A673 (cell line): Measurements from ENCODE around the gene LSR.

Source experiments
- EZH2 ChIP-seq: fragments of 200-600 bp; sonication (generic); IDR thresholded peaks from 2 replicates; pipeline ENCODE4 v1.6.1; 2017; ENCODE audit warnings: borderline replicate concordance, low read depth, mild to moderate bottlenecking, mixed read lengths, antibody characterized with exemption, low read length; ENCODE audit not compliant: poor library complexity, severe bottlenecking
- TF ChIP-seq, protein P1 (sequence below): fragments of 300-800, 200-600 bp; sonication (generic); conservative IDR thresholded peaks from 2 replicates; pipeline ENCODE4 v1.5.1; 2017; ENCODE audit warnings: low read depth, mild to moderate bottlenecking, antibody characterized with exemption, low read length, moderate library complexity, mixed read lengths

DNA sequence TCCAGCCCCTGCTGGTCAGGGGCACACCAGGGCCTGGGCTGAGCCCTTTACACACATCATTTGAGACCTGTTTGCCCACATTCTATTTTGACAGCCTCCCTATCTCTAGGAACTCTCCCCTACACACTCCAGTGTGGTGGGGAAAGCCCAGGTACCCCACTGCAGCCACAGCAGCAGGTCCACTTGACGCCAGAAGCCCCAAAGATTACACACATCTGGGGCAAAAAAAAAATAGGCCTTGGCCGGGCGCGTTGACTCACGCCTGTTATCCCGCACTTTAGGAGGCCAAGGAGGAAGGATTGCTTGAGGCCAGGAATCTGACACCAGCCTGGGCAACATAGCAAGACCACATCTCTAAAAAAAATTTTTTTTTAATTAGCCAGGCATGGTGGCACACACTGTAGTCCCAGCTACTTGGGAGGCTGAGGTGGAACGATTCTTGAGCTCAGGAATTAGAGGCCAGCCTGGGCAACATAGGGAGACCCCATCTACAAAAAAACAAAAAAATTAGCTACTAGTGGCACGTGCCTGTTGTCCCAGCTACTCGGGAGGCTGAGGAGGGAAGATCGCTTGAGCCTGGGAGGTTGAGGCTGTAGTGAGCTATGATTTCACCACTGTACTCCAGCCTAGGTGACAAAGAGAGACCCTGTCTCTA, 62.1 kb downstream of the LSR start:
- TF ChIP-seq, protein P1, sequence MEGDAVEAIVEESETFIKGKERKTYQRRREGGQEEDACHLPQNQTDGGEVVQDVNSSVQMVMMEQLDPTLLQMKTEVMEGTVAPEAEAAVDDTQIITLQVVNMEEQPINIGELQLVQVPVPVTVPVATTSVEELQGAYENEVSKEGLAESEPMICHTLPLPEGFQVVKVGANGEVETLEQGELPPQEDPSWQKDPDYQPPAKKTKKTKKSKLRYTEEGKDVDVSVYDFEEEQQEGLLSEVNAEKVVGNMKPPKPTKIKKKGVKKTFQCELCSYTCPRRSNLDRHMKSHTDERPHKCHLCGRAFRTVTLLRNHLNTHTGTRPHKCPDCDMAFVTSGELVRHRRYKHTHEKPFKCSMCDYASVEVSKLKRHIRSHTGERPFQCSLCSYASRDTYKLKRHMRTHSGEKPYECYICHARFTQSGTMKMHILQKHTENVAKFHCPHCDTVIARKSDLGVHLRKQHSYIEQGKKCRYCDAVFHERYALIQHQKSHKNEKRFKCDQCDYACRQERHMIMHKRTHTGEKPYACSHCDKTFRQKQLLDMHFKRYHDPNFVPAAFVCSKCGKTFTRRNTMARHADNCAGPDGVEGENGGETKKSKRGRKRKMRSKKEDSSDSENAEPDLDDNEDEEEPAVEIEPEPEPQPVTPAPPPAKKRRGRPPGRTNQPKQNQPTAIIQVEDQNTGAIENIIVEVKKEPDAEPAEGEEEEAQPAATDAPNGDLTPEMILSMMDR: no peak
- no peak for TF ChIP-seq EZH2
